ENCODE data around the gene CSTF3. TPM values are rescaled to one million over a fixed set of nuclear protein-coding genes. Genes with fewer than 3 reads are reported as not detected.

The CSTF3 gene
- total and polyA plus RNA-seq, 2 of the 4 experiments (the other 2 are of a cell fraction) = 14.5 to 23.4 TPM

- dilution Hi-C loops (cut with HindIII; ENCODE audit: low sequenced_read_pairs, unreplicated experiment) (no loop called here), in situ Hi-C loops (cut with MboI; ENCODE audit: low sequenced_read_pairs) (loop anchor here (5.0 to 25.0 kb wide), 3 partner anchors 106 to 476 kb away; partner anchors contain the start of genes EIF3M and PRRG4), intact Hi-C loops (cut with micrococcal nuclease) (loop anchor here (5.0 kb wide), 1 partner anchor 171 kb away; the partner anchor contains the start of gene QSER1)
- Histone ChIP-seq H3K27ac (ENCODE audit: insufficient read depth, low read length) (no peak overlapping the region), H3K36me3 (ENCODE audit: control insufficient read depth, insufficient read depth, low read length) (peaks cover 34% of the 10 kb centered on the region), H4K20me1 (ENCODE audit: insufficient read depth, low read length) (no peaks in the 10 kb centered on the region), H2BK15ac (ENCODE audit: low read depth, low read length) (no peak overlapping the region; the same call in 2 of the 3 replicates), H3K4me3 (ENCODE audit: insufficient read depth, low read depth, low read length) (no peak overlapping the region), H3K18ac (ENCODE audit: low read depth, low read length) (no peak overlapping the region), H2AFZ (replicated peaks; ENCODE audit: low read length, poor library complexity) (no peak overlapping the region), H4K5ac (ENCODE audit: low read depth, low read length) (no peak overlapping the region), H3K27me3 (ENCODE audit: control insufficient read depth, insufficient read depth, low read length) (no peaks in the 10 kb centered on the region), H3K9ac (ENCODE audit: low read depth, low read length) (no peak overlapping the region), H3K4me2 (ENCODE audit: low read depth, low read length) (no peak overlapping the region), H2BK5ac (ENCODE audit: low read depth, low read length, poor library complexity, severe bottlenecking) (no peak overlapping the region), H2AK5ac (ENCODE audit: low read depth, low read length) (no peak overlapping the region), H3K9me1 (ENCODE audit: insufficient read depth, low read length) (0 out of 2 replicates have a peak, but pooled peaks cover 11% of the 10 kb centered on the region), H3K14ac (replicated peaks; ENCODE audit: low read depth, low read length) (no peak overlapping the region; the same call in 1 of the 2 replicates), H4K8ac (ENCODE audit: low read depth in 2 of 2, low read length in 2 of 2) (no peak overlapping the region), H3K4ac (ENCODE audit: low read depth, low read length) (no peak overlapping the region), H3K56ac (ENCODE audit: extremely low read depth, insufficient read depth, low read length) (no peak overlapping the region), H3K9me3 (ENCODE audit: control insufficient read depth, insufficient read depth, low read length) (no peaks in the 10 kb centered on the region), H4K91ac (ENCODE audit: insufficient read depth, low read depth, low read length) (no peak overlapping the region), H3K79me1 (ENCODE audit: low read depth in 1 of 2, low read length in 2 of 2) (peaks cover 0 to 12% of the 10 kb centered on the region in 2 experiments; a peak in 2 of 4 replicates), H2BK120ac (ENCODE audit: low read depth, low read length) (no peak overlapping the region), H2AK9ac (replicated peaks; ENCODE audit: low read depth, low read length, poor library complexity) (no peak overlapping the region), H2BK20ac (ENCODE audit: low read depth, low read length) (no peak overlapping the region), H3K4me1 (ENCODE audit: control insufficient read depth, insufficient read depth, low read length) (peaks cover 7% of the 10 kb centered on the region; the same call in 1 of the 2 replicates), H3K23ac (ENCODE audit: low read depth, low read length) (no peak overlapping the region)
- ChIA-PET CTCF (interaction anchor here (0.7 to 0.8 kb wide), 2 partner anchors 97 to 254 kb away, joined by 3 read pairs; no protein-coding TSS in a partner anchor), POLR2A (ENCODE audit: unreplicated experiment) (no interaction called here)
- ATAC-seq (ENCODE audit: low read depth) = peak; percentile 40
- TF ChIP-seq NFE2L2 (IDR thresholded peaks at IDR 0.05; ENCODE audit: low read depth, low read length) (no peak), MXI1 (IDR thresholded peaks at IDR 0.05; ENCODE audit: borderline replicate concordance, low read depth, low read length) (no peak), RCOR1 (IDR thresholded peaks at IDR 0.05; ENCODE audit: insufficient replicate concordance, low read length) (no peak), RFX5 (IDR thresholded peaks at IDR 0.05; ENCODE audit: low read depth, low read length) (no peak), SMC3 (IDR thresholded peaks at IDR 0.05; ENCODE audit: low read depth, low read length) (no peak), BHLHE40 (IDR thresholded peaks at IDR 0.05; ENCODE audit: low read depth, low read length) (no peak)
- no TSS peak for BruUV-seq (replicated peaks)
- no CpG with 5 or more reads among the region's 3 CpGs for WGBS, 2 experiments (ENCODE audit: extremely low coverage in 2 of 2, insufficient read length in 1 of 2)
- DNase-seq = peak; percentile 77
Observed at GRCh38 chr11:33063326-33063881, 97.9 kb downstream of the CSTF3 start.
